ENCODE results near the gene SLC47A1.
"Not testable (repeated sequence)": the region's sequence is repeated elsewhere in the genome, so short reads cannot be mapped to it uniquely, and the experiment has no call there.

Gene SLC47A1

GRCh38 chr17:19533718-19534561 is at the start of gene SLC47A1:
SLC47A1 (plus strand) TSS chr17:19533854; CDS start chr17:19533940, 86 bp downstream.
- DNase-seq, result no peak

- no peak for DNase-seq
Observed at GRCh38 chr17:19485800-19486340, 47.8 kb upstream of the SLC47A1 start.

- no peak for DNase-seq
Observed at GRCh38 chr17:19486351-19487023, 47.2 kb upstream of the SLC47A1 start.

- DNase-seq, result no peak
Observed at GRCh38 chr17:19487024-19487600, 46.5 kb upstream of the SLC47A1 start.

GRCh38 chr17:19492141-19492540 is 41.5 kb upstream of the SLC47A1 start:
- no peak for DNase-seq

GRCh38 chr17:19494961-19495806 is 38.5 kb upstream of the SLC47A1 start:
- DNase-seq, result no peak

GRCh38 chr17:19495828-19496528 is 37.7 kb upstream of the SLC47A1 start:
- no peak for DNase-seq

- no peak for DNase-seq
Observed at GRCh38 chr17:19497624-19498023, 36.0 kb upstream of the SLC47A1 start.

- no peak for DNase-seq
Observed at GRCh38 chr17:19501219-19501618, 32.4 kb upstream of the SLC47A1 start.

- DNase-seq, result no peak
Observed at GRCh38 chr17:19502517-19502916, 31.1 kb upstream of the SLC47A1 start.

GRCh38 chr17:19505561-19505960 is 28.1 kb upstream of the SLC47A1 start:
- not testable (repeated sequence) for DNase-seq

GRCh38 chr17:19507775-19508576 is 25.7 kb upstream of the SLC47A1 start:
- DNase-seq, result peak; percentile 24

GRCh38 chr17:19508577-19508867 is 25.1 kb upstream of the SLC47A1 start:
- no peak for DNase-seq

GRCh38 chr17:19509281-19509852 is 24.3 kb upstream of the SLC47A1 start:
- DNase-seq, result not testable (repeated sequence)

- no peak for DNase-seq
Observed at GRCh38 chr17:19510903-19511302, 22.8 kb upstream of the SLC47A1 start.

GRCh38 chr17:19513897-19514488 is 19.7 kb upstream of the SLC47A1 start:
- no peak for DNase-seq

GRCh38 chr17:19517699-19518098 is 16.0 kb upstream of the SLC47A1 start:
- DNase-seq, result no peak

GRCh38 chr17:19519388-19520291 is 14.0 kb upstream of the SLC47A1 start:
- not testable (repeated sequence) for DNase-seq

GRCh38 chr17:19520641-19521040 is 13.0 kb upstream of the SLC47A1 start:
- DNase-seq, result no peak
